Fibroblast of villous mesenchyme (primary cell): ENCODE data around the gene CEP131. TPM values are rescaled to one million over a fixed set of nuclear protein-coding genes. Genes with fewer than 3 reads are reported as not detected.
"Not testable (repeated sequence)": the region's sequence is repeated elsewhere in the genome, so short reads cannot be mapped to it uniquely, and the experiment has no call there.

ENCODE experiments used
- DNase-seq: peaks from one replicate; pipeline ENCODE4 v3.0.0-alpha.2; 2010; ENCODE audit warnings: low read depth
- H3K4me3 ChIP-seq: 2 replicates; pipeline ENCODE4 v1.5.1; 2011; ENCODE audit warnings: low read depth, mild to moderate bottlenecking, low read length
- total RNA-seq: library from RNA; depleted of rRNA; stranded (reverse); fragments of >200 nt; gene quantifications from 2 replicates; pipeline ENCODE4 v1.2.3, GENCODE V29; 2012
- TF ChIP-seq, protein P1 (sequence below): IDR thresholded peaks from 2 replicates; pipeline ENCODE4 v1.5.1; 2012; ENCODE audit warnings: low read depth, mild to moderate bottlenecking, low read length; ENCODE audit not compliant: insufficient read depth

Gene CEP131
- total RNA-seq, 1 donor, result 9.9 TPM

DNA sequence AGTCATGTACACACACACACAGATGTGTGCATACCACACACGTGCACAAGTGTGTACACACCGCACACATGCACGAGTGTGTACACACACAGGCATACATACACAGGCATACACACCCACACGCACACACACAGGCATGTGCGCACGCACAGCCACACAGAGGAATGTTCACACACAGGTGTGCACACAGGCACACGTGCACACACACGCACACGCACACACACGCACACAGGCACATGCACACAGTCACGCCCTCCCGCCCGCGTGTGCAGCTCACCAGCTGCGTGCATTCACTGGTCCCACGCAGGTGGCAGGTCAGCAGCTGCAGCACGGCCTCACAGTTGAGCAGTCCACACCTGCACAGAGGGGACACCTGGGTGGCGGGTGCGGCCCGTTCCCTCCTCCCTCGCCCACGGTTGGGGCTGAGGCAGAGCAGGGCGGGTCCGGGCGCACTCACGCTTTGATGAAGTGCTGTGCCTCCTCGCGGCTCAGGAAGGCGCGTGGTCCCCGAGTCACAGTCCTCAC is 8.4 kb upstream of the CEP131 start:
- TF ChIP-seq, protein P1, sequence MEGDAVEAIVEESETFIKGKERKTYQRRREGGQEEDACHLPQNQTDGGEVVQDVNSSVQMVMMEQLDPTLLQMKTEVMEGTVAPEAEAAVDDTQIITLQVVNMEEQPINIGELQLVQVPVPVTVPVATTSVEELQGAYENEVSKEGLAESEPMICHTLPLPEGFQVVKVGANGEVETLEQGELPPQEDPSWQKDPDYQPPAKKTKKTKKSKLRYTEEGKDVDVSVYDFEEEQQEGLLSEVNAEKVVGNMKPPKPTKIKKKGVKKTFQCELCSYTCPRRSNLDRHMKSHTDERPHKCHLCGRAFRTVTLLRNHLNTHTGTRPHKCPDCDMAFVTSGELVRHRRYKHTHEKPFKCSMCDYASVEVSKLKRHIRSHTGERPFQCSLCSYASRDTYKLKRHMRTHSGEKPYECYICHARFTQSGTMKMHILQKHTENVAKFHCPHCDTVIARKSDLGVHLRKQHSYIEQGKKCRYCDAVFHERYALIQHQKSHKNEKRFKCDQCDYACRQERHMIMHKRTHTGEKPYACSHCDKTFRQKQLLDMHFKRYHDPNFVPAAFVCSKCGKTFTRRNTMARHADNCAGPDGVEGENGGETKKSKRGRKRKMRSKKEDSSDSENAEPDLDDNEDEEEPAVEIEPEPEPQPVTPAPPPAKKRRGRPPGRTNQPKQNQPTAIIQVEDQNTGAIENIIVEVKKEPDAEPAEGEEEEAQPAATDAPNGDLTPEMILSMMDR, result no peak
- no peak overlapping the region for H3K4me3 ChIP-seq
- no peak for DNase-seq

DNA sequence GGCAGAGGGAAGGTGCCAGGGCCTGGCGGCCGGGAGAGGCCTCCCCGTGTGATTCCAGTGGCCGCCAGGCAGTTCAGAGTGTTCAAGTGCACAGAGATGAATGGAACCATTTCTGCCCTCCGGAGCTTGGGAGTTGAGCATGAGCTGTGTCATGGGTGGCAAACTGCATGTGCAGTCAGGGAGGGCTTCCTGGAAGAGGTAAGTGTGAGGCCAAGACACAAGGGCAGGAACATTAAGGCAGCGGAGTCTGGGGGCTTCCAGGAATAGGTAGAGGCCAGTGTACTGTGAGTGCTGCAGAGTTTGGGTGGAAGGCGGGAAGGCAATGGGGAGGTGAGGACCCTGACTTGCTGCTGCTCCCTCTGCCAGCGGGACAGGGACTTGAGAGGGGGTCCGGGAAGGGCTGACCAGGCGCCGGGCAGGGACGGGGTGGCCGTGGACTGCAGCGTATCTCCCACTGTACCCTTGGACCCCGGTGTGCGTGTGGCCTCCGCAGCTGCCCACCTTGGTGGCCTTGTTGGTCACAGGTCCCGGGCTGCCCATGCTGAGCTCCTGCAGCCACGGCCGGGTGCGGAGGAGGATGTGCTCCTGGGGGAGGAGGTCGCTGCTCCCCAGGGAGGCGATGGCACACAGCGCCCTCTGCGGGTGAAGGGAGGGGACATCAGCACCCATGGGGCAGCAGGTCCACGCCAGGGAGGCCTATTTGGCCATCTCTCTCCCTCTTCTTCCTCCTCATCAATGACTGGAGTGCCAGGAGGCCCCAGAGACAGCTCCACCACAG is 7.5 kb upstream of the CEP131 start:
- no peak for DNase-seq
- H3K4me3 ChIP-seq, result no peak overlapping the region
- TF ChIP-seq, protein P1, result peak; percentile 42

DNA sequence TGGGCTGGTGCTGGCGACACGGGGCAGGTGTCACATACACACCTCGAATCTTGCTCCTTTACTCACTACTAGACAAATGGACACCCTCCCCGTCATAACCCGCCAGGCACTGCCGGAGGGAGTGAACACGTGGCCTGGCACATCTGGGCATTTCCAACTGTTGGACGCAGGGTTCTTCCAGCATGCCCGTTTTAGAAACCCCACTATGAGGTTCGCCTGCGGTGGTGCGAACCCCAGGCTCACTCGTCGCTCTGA is 6.8 kb upstream of the CEP131 start:
- no peak for DNase-seq
- TF ChIP-seq, protein P1, result no peak
- H3K4me3 ChIP-seq, result no peak overlapping the region

DNA sequence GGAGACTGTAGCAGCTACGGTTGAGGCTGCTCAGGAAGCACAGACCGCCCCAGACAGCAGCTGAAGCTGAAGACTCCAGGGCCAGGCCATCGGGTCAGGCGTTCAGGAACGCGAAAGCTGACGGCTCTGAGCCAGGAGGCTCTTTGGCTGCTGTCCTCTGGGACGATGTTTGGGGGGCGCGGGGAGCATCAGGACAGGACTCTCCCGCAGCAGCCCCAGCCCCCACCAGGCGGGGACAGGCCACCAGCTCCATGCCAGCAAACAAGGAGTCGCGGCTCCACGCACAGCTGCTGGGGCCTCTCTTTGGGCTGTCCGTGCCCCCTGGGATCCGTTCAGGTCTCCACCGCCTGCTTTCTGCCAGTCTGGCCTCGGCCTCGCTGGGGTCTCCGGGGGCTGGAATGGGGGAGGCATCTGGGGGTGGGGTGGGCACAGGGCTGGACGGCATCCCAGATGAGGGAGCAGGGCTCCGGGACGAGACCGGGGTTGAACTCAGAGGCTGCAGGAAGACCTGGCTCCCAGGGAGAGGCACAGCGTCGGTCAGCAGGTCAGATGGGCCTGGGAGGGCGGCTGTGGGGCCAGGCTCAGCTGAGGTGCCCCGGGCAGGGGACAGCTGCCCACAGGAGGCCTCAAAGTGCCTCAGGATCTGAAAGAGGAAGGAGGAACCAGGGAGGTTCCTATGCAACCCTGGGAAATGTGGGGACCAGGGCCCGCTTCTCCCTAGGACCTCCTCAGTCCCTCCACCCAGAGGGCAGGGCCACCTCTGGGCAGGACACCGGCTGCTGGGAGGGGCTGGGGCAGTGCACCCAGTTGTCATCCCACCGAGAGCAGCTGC is 6.3 kb upstream of the CEP131 start:
- no peak for DNase-seq
- TF ChIP-seq, protein P1, result no peak
- H3K4me3 ChIP-seq, result no peak overlapping the region

DNA sequence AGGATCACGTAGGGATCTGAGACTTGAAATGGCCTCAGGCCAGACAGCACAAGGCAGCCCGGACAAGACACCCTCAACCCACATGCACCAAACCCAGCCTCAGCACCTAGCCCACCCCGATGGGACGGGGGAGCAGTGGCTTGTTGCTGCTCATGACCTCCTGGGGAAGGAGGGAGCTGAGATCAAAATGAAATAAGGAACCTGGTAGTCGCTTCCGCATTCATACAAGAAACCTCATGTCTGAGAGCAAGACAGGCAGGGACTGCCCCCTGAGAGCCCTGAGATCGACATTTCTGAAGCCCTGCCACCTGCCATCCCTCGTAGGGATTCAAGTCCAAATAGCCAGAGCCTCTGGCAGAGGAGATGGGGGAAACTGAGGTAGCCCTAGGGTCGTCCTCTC is 5.7 kb upstream of the CEP131 start:
- DNase-seq, result no peak
- H3K4me3 ChIP-seq, result no peak overlapping the region

DNA sequence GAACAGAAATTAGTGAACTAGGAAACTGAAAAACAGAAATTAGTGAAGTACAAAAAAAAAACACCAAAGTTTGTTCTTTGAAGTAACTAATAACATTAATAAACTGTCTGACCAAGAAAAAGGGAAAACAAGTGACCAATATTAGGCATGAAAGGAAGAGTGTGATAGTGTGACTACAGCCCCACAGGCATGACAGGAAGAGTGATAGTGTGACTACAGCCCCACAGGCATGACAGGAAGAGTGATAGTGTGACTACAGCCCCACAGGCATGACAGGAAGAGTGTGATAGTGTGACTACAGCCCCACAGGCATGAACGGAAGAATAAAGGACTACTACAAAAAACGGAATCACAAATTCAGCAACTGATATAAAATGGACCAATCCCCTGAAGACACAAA is 4.9 kb upstream of the CEP131 start:
- DNase-seq, H3K4me3 ChIP-seq: not testable (repeated sequence)

More for the DNA sequence above, 5.7 kb upstream of the CEP131 start:
- TF ChIP-seq, protein P1, result no peak

DNA sequence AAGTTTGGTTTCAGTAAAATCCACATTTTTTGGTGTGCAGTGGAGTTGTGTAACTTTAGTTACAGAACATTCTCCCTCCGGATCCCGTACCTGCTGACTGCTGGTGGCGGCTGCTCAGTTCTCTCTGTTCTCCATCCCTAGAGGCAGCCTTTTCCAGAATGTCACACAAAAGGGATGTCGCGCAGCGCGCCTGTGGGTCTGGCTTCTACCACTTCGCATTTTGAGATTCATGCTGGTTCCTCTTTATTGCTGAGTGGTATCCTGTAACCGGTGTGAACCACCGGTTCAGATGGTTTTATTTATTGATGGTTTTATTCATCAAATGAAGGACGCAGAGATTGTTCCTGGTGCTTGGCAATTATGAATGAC is 981 bp upstream of the CEP131 start:
- peak overlapping the region; percentile 54 for H3K4me3 ChIP-seq
- TF ChIP-seq, protein P1, result no peak
- DNase-seq, result no peak
